ENCODE data around the gene LHFPL3. TPM values are rescaled to one million over a fixed set of nuclear protein-coding genes. Genes with fewer than 3 reads are reported as not detected.

The LHFPL3 gene
- total RNA-seq, 1 experiment from 2014 or later = not detected

DNA sequence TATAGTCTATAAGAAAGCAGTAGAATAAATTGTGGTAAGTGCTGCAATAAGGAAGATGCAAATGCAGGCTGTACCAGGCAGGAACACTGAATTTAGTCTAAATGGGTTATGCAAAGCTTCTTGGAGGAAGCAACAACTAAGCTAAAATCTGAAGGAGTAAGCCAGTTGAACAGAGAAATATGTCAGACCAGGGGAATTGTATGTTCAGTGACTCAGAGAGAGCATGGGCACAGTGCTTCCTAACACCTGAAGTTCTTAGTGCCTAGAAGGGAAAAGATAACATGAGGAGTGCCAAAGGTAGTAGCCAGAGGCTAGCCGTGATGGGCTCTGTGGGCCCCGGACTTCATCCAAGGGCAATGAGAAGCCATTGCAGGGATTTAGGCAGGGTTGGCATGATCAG is 481.5 kb downstream of the LHFPL3 start:
- no peak overlapping the region for H2AFZ ChIP-seq
- no peak overlapping the region for H3K4me2 ChIP-seq
- H3K79me2 ChIP-seq (ENCODE audit: low read depth) = no peaks in the 10 kb centered on the region
- POLR2A ChIA-PET (ENCODE audit: unreplicated experiment) = no interaction called here
- H3K36me3 ChIP-seq (ENCODE audit: low read depth) = no peaks in the 10 kb centered on the region
- H3K4me1 ChIP-seq (replicated peaks; ENCODE audit: insufficient read depth) = no peaks in the 10 kb centered on the region
- H3K9me2 ChIP-seq (ENCODE audit: insufficient read depth) = no peaks in the 10 kb centered on the region
- CTCF ChIA-PET = no interaction called here
- no peaks in the 10 kb centered on the region for H4K20me1 ChIP-seq (ENCODE audit: insufficient read depth)
- no peak overlapping the region for H3K27ac ChIP-seq
- DNase-seq = no peak
- intact Hi-C loops (cut with micrococcal nuclease; ENCODE audit: unreplicated experiment) = no loop called here
- no peak overlapping the region for H3K4me3 ChIP-seq
- TF ChIP-seq EZH2 (IDR thresholded peaks at IDR 0.05; ENCODE audit: low read depth) = no peak
- TF ChIP-seq, protein P1, sequence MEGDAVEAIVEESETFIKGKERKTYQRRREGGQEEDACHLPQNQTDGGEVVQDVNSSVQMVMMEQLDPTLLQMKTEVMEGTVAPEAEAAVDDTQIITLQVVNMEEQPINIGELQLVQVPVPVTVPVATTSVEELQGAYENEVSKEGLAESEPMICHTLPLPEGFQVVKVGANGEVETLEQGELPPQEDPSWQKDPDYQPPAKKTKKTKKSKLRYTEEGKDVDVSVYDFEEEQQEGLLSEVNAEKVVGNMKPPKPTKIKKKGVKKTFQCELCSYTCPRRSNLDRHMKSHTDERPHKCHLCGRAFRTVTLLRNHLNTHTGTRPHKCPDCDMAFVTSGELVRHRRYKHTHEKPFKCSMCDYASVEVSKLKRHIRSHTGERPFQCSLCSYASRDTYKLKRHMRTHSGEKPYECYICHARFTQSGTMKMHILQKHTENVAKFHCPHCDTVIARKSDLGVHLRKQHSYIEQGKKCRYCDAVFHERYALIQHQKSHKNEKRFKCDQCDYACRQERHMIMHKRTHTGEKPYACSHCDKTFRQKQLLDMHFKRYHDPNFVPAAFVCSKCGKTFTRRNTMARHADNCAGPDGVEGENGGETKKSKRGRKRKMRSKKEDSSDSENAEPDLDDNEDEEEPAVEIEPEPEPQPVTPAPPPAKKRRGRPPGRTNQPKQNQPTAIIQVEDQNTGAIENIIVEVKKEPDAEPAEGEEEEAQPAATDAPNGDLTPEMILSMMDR (conservative IDR thresholded peaks at IDR 0.05) = no peak
- H3F3A ChIP-seq (ENCODE audit: insufficient read depth, low read depth) = no peaks in the 10 kb centered on the region
- H3K27me3 ChIP-seq (ENCODE audit: insufficient read depth, low read depth) = peaks cover 64% of the 10 kb centered on the region
- no TSS peak for BruUV-seq (replicated peaks)
- H3K9me3 ChIP-seq (ENCODE audit: insufficient read depth, low read depth) = no peaks in the 10 kb centered on the region

GRCh38 chr7:104814126-104814525 is 485.7 kb downstream of the LHFPL3 start:
- no peak for TF ChIP-seq EZH2 (IDR thresholded peaks at IDR 0.05; ENCODE audit: low read depth)
- TF ChIP-seq, protein P1 (conservative IDR thresholded peaks at IDR 0.05) = no peak
- Histone ChIP-seq H4K20me1 (ENCODE audit: insufficient read depth) (no peaks in the 10 kb centered on the region), H3K4me1 (replicated peaks; ENCODE audit: insufficient read depth) (no peaks in the 10 kb centered on the region), H3K4me3 (no peak overlapping the region), H3K36me3 (ENCODE audit: low read depth) (no peaks in the 10 kb centered on the region), H3K27me3 (ENCODE audit: insufficient read depth, low read depth) (peaks cover 65% of the 10 kb centered on the region), H3K79me2 (ENCODE audit: low read depth) (no peaks in the 10 kb centered on the region), H3K27ac (no peak overlapping the region), H2AFZ (no peak overlapping the region), H3K4me2 (no peak overlapping the region), H3K9me2 (ENCODE audit: insufficient read depth) (no peaks in the 10 kb centered on the region), H3F3A (ENCODE audit: insufficient read depth, low read depth) (no peaks in the 10 kb centered on the region), H3K9me3 (ENCODE audit: insufficient read depth, low read depth) (no peaks in the 10 kb centered on the region)
- intact Hi-C loops (cut with micrococcal nuclease; ENCODE audit: unreplicated experiment) = no loop called here
- no TSS peak for BruUV-seq (replicated peaks)
- ChIA-PET POLR2A (ENCODE audit: unreplicated experiment) (no interaction called here), CTCF (no interaction called here)
- no peak for DNase-seq

DNA sequence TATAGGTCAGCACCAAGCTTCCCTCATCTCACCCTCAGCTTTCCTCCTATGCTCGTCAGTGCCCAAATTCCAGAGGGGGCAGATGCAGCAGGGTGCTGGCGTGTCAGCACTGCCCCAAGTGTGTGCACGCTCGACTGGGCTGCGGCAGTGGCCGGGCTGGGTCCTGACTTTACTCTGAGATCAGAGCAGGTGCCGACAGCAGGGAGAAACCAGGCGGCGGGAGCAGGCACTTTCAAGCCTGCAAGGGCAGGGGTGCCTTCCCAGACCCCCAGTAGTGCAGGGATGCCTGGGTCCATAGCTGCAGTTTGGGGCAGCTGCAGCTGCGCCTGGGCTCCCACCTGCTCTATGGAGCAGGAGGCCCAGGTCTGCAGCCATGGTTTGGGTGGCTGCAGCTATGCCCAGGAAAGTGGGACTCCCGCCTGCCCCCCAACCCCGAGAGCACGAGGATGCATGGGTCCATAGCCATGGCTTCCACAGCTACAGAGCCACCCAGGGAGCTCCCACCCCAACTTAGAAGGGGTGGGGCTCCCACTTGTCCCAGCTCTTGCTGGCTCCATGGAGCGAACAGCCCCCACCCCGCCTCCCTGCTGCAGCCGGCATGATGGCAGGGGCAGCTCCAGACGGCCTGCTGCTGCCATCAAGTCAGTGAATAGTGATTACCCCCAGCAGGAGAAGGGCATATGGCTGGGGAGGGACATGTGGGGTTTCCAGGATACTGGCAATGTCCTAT is 486.4 kb downstream of the LHFPL3 start:
- BruUV-seq (replicated peaks) = no TSS peak
- H3K9me2 ChIP-seq (ENCODE audit: insufficient read depth) = no peaks in the 10 kb centered on the region
- ChIA-PET CTCF (no interaction called here), POLR2A (ENCODE audit: unreplicated experiment) (no interaction called here)
- intact Hi-C loops (cut with micrococcal nuclease; ENCODE audit: unreplicated experiment) = no loop called here
- no peak overlapping the region for H3K4me3 ChIP-seq
- H3K27ac ChIP-seq = no peak overlapping the region
- H3K79me2 ChIP-seq (ENCODE audit: low read depth) = no peaks in the 10 kb centered on the region
- no peak for TF ChIP-seq EZH2 (IDR thresholded peaks at IDR 0.05; ENCODE audit: low read depth)
- TF ChIP-seq, protein P1 (conservative IDR thresholded peaks at IDR 0.05) = no peak
- DNase-seq = no peak
- no peak overlapping the region for H3K4me2 ChIP-seq
- no peaks in the 10 kb centered on the region for H3F3A ChIP-seq (ENCODE audit: insufficient read depth, low read depth)
- peaks cover 70% of the 10 kb centered on the region for H3K27me3 ChIP-seq (ENCODE audit: insufficient read depth, low read depth)
- no peaks in the 10 kb centered on the region for H3K4me1 ChIP-seq (replicated peaks; ENCODE audit: insufficient read depth)
- H4K20me1 ChIP-seq (ENCODE audit: insufficient read depth) = no peaks in the 10 kb centered on the region
- no peaks in the 10 kb centered on the region for H3K36me3 ChIP-seq (ENCODE audit: low read depth)
- H3K9me3 ChIP-seq (ENCODE audit: insufficient read depth, low read depth) = no peaks in the 10 kb centered on the region
- H2AFZ ChIP-seq = no peak overlapping the region
